Embryonic facial prominence (tissue), 1 donor: Measurements from ENCODE around the gene CCDC142.
A peak's percentile ranks its signal among the peaks of the same experiment; 100 is the strongest.

Experiments
- DNase-seq: peaks from one replicate; pipeline ENCODE4 v3.0.0-alpha.2; 2016; ENCODE audit errors: extremely low spot score

Gene CCDC142

GRCh38 chr2:74482801-74483674 is at the start of gene CCDC142, which contains the start of gene TTC31:
TSS of gene CCDC142 (minus strand) at chr2:74482998. CDS start at chr2:74482837, 161 bp downstream.
TSS of gene TTC31 (plus strand) at chr2:74483081. CDS start at chr2:74483096, 15 bp downstream.
- peak; percentile 95 for DNase-seq

- DNase-seq: no peak
Observed at GRCh38 chr2:74532222-74532621, 49.4 kb upstream of the CCDC142 start.

GRCh38 chr2:74531666-74532065 is 48.9 kb upstream of the CCDC142 start:
- DNase-seq: no peak

- DNase-seq: no peak
Observed at GRCh38 chr2:74530239-74531187, 47.7 kb upstream of the CCDC142 start.

GRCh38 chr2:74529357-74530238 is 46.8 kb upstream of the CCDC142 start, which contains the start of the genes AUP1 and HTRA2:
TSS of gene AUP1 (minus strand) at chr2:74529706. CDS start at chr2:74529629, 77 bp downstream.
TSS of gene HTRA2 (plus strand) at chr2:74529933. CDS start at chr2:74530007, 74 bp downstream.
- peak; percentile 87 for DNase-seq

GRCh38 chr2:74528600-74529356 is 46.0 kb upstream of the CCDC142 start:
- DNase-seq: no peak

GRCh38 chr2:74527741-74528140 is 44.9 kb upstream of the CCDC142 start:
- no peak for DNase-seq

GRCh38 chr2:74526649-74527230 is 43.9 kb upstream of the CCDC142 start:
- no peak for DNase-seq

- DNase-seq: no peak
Observed at GRCh38 chr2:74525717-74526648, 43.2 kb upstream of the CCDC142 start, which contains the start of gene DQX1. TSS of gene DQX1 (minus strand) at chr2:74526231. CDS start at chr2:74525729, 502 bp downstream.

- DNase-seq: no peak
Observed at GRCh38 chr2:74524955-74525716, 42.3 kb upstream of the CCDC142 start.

GRCh38 chr2:74524005-74524404 is 41.2 kb upstream of the CCDC142 start:
- DNase-seq: no peak

GRCh38 chr2:74522516-74522915 is 39.7 kb upstream of the CCDC142 start:
- DNase-seq: no peak

GRCh38 chr2:74516650-74517049 is 33.9 kb upstream of the CCDC142 start:
- no peak for DNase-seq

GRCh38 chr2:74515981-74516633 is 33.3 kb upstream of the CCDC142 start:
- no peak for DNase-seq

GRCh38 chr2:74515271-74515980 is 32.6 kb upstream of the CCDC142 start:
- no peak for DNase-seq

GRCh38 chr2:74514368-74515270 is 31.8 kb upstream of the CCDC142 start, which contains the start of gene TLX2:
TSS of gene TLX2 (plus strand) at chr2:74514450. CDS start at chr2:74514807, 357 bp downstream.
- DNase-seq: no peak
